Cardiac fibroblast (primary cell): ENCODE data around the gene TXNRD2.

Source experiments
- DNase-seq, 2 donors: peaks; one replicate each; pipeline versions ENCODE4 v3.0.0 to v3.0.0-alpha.2; 2010; ENCODE audit warnings: low read depth in 2 of 2
- H3K4me3 ChIP-seq, 2 donors: replicated peaks in 1 of 2; 1 replicate in 1 of 2; 2 replicates in 1 of 2; pipeline ENCODE4 v1.5.1; 2011; ENCODE audit warnings: low read depth in 2 of 2, low read length in 2 of 2, mild to moderate bottlenecking in 2 of 2, moderate library complexity in 1 of 2
- CTCF ChIP-seq: IDR thresholded peaks from one replicate; pipeline ENCODE4 v1.5.1; 2011; ENCODE audit warnings: low read depth, mild to moderate bottlenecking, low read length, inconsistent platforms

Gene TXNRD2

GRCh38 chr22:19844377-19845053 is 97.1 kb downstream of the TXNRD2 start:
- peak; percentile 45 to 67 for DNase-seq
- H3K4me3 ChIP-seq: no peak overlapping the region

GRCh38 chr22:19843857-19844376 is 97.7 kb downstream of the TXNRD2 start:
- TF ChIP-seq CTCF: no peak
- no peak for DNase-seq
- H3K4me3 ChIP-seq: no peak overlapping the region

More at GRCh38 chr22:19844377-19845053, 97.1 kb downstream of the TXNRD2 start:
- no peak for TF ChIP-seq CTCF

GRCh38 chr22:19843107-19843856 is 98.3 kb downstream of the TXNRD2 start:
- TF ChIP-seq CTCF: no peak
- DNase-seq: no peak

GRCh38 chr22:19842393-19843106 is 99.1 kb downstream of the TXNRD2 start:
- no peak for TF ChIP-seq CTCF
- H3K4me3 ChIP-seq: no peak overlapping the region
- no peak for DNase-seq

More at GRCh38 chr22:19843107-19843856, 98.3 kb downstream of the TXNRD2 start:
- H3K4me3 ChIP-seq: no peak overlapping the region

GRCh38 chr22:19841641-19842392 is 99.8 kb downstream of the TXNRD2 start:
- TF ChIP-seq CTCF: no peak
- no peak overlapping the region for H3K4me3 ChIP-seq
- no peak for DNase-seq
